GM12878 (cell line): ENCODE results near the gene TUT4. TPM values are rescaled to one million over a fixed set of nuclear protein-coding genes. Genes with fewer than 3 reads are reported as not detected.

Experiments
- ASH2L ChIP-seq: fragments of 300-600, 200-600 bp; sonication (generic); IDR thresholded peaks from 2 replicates; pipeline ENCODE4 v1.6.1; 2017; ENCODE audit warnings: low read depth, mild to moderate bottlenecking, borderline replicate concordance
- BCLAF1 ChIP-seq: fragments of 450-650 bp; IDR thresholded peaks from 2 replicates; pipeline ENCODE4 v1.6.1; 2017; ENCODE audit warnings: antibody characterized with exemption, mild to moderate bottlenecking, moderate library complexity
- DPF2 ChIP-seq: fragments of 450-650 bp; IDR thresholded peaks from 2 replicates; pipeline ENCODE4 v1.6.1; 2017; ENCODE audit warnings: mild to moderate bottlenecking
- EGR1 ChIP-seq, 2 experiments: IDR thresholded peaks; 1 replicate in 1 of 2; 2 replicates in 1 of 2; pipeline ENCODE4 v1.6.1; 2011 to 2012; ENCODE audit warnings: low read depth in 2 of 2, low read length in 2 of 2, borderline replicate concordance in 1 of 2, mild to moderate bottlenecking in 1 of 2, moderate library complexity in 1 of 2
- FOXK2 ChIP-seq: fragments of 450-650 bp; IDR thresholded peaks from 2 replicates; pipeline ENCODE4 v1.6.1; 2017; ENCODE audit warnings: mild to moderate bottlenecking, moderate library complexity
- HCFC1 ChIP-seq: fragments of 150-350 bp; IDR thresholded peaks from 2 replicates; pipeline ENCODE4 v1.6.1; 2014; ENCODE audit warnings: low read length
- HDAC2 ChIP-seq: fragments of 200-600 bp; sonication (generic); IDR thresholded peaks from 2 replicates; pipeline ENCODE4 v1.6.1; 2017
- IKZF1 ChIP-seq: fragments of 450-650 bp; conservative IDR thresholded peaks from 2 replicates; pipeline ENCODE4 v1.6.1; 2017; ENCODE audit warnings: antibody characterized with exemption, mild to moderate bottlenecking
- IKZF2 ChIP-seq, 2 experiments: fragments of 450-650 bp; IDR thresholded peaks; 2 replicates each; pipeline ENCODE4 v1.6.1; 2017; ENCODE audit warnings: mild to moderate bottlenecking in 2 of 2, moderate library complexity in 2 of 2
- IRF5 ChIP-seq: fragments of 450-650 bp; IDR thresholded peaks from 2 replicates; pipeline ENCODE4 v1.6.1; 2017; ENCODE audit warnings: borderline replicate concordance
- MAX ChIP-seq: IDR thresholded peaks from 2 replicates; pipeline ENCODE4 v1.6.1; 2012; ENCODE audit warnings: low read depth, low read length, improper control_type of control experiment
- POLR2A ChIP-seq: IDR thresholded peaks from 2 replicates; pipeline ENCODE4 v1.6.1; 2011; ENCODE audit warnings: low read depth, mild to moderate bottlenecking, low read length
- SMC3 ChIP-seq: IDR thresholded peaks from 2 replicates; pipeline ENCODE4 v1.6.1; 2011; ENCODE audit warnings: low read length, improper control_type of control experiment, borderline replicate concordance
- SPI1 ChIP-seq: IDR thresholded peaks from 2 replicates; pipeline ENCODE4 v1.6.1; 2011; ENCODE audit warnings: low read depth, mild to moderate bottlenecking, low read length, moderate library complexity, borderline replicate concordance; ENCODE audit not compliant: insufficient read depth
- TAF1 ChIP-seq: IDR thresholded peaks from 2 replicates; pipeline ENCODE4 v1.6.1; 2011; ENCODE audit warnings: mild to moderate bottlenecking, low read depth, low read length, borderline replicate concordance
- ZNF207 ChIP-seq: fragments of 450-650 bp; IDR thresholded peaks from 2 replicates; pipeline ENCODE4 v1.6.1; 2014; ENCODE audit warnings: antibody characterized with exemption, mild to moderate bottlenecking, borderline replicate concordance
- ZNF622 ChIP-seq: fragments of 450-650 bp; IDR thresholded peaks from 2 replicates; pipeline ENCODE4 v1.6.1; 2017; ENCODE audit warnings: mild to moderate bottlenecking, inconsistent platforms
- ZNF687 ChIP-seq: fragments of 450-650 bp; IDR thresholded peaks from 2 replicates; pipeline ENCODE4 v1.6.1; 2017; ENCODE audit warnings: mild to moderate bottlenecking, moderate library complexity
- polyA plus RNA-seq, 11 experiments: library from polyadenylated mRNA; depleted of rRNA in 4 of 11; unstranded in 6 of 11; stranded (reverse) in 5 of 11; fragments of >200 nt; fragmentation: Nextera tagmentation in 4 of 11; fragmentation: Illumina TruSeq in 1 of 11; extraction: Ambion mirVana in 4 of 11; extraction: Trizol in 1 of 11; gene quantifications; 1 replicate in 1 of 11; 2 replicates in 10 of 11; pipeline versions ENCODE4 v1.2.1 to v1.2.3, GENCODE V29; 2011 to 2016; ENCODE audit warnings: inconsistent platforms in 2 of 11, missing spikeins in 2 of 11, low read depth in 1 of 11
- total RNA-seq, 4 experiments: library from RNA; depleted of rRNA in 3 of 4; stranded (reverse); fragments of >200 nt in 3 of 4; fragmentation: Illumina TruSeq in 1 of 4; extraction: Trizol in 1 of 4; gene quantifications; 2 replicates each; pipeline versions ENCODE4 v1.2.1 to v1.2.3, GENCODE V29; 2013 to 2021

TUT4 gene
- total and polyA plus RNA-seq, 10 of the 15 experiments (the other 5 are each of a cell fraction or from before 2014, with no cell fraction given): 9.4 to 40.7 (median 27.6) TPM

GRCh38 chr1:52404116-52404974, 148.5 kb downstream of the TUT4 start, which contains the start of the genes ORC1 and PRPF38A (continued):
- TF ChIP-seq HCFC1 (peak; percentile 57), SPI1 (no peak; the same call in 1 of the 2 replicates), MAX (0 out of 2 replicates have a peak, but pooled peaks have one; percentile 33), FOXK2 (no peak), BCLAF1 (no peak), ZNF207 (no peak), DPF2 (no peak), IKZF2 (IDR thresholded peaks at IDR 0.05) (no peak), ASH2L (no peak), TAF1 (peak; percentile 81), ZNF687 (no peak; the same call in 1 of the 2 replicates), IKZF1 (peak; percentile 23; the same call in 1 of the 2 replicates), POLR2A (peak; percentile 88), ZNF622 (no peak), HDAC2 (peak; percentile 90), SMC3 (no peak), IRF5 (no peak), EGR1 (IDR thresholded peaks at IDR 0.05; ENCODE audit: borderline replicate concordance in 1 of 2, low read depth in 2 of 2, low read length in 2 of 2) (no peak)
